Karpas-422 (cell line): ENCODE measurements around the gene ITIH4. TPM values are rescaled to one million over a fixed set of nuclear protein-coding genes. Genes with fewer than 3 reads are reported as not detected.

ENCODE experiments used
- DNase-seq: peaks from one replicate; pipeline ENCODE4 v3.0.0-alpha.2; 2015
- H2AFZ ChIP-seq: fragments of 200-600 bp; sonication (generic); 2 replicates; pipeline ENCODE4 v1.6.1; 2014; ENCODE audit warnings: antibody characterized with exemption, low read length, mixed read lengths
- H3K27ac ChIP-seq: fragments of 200-600 bp; sonication (generic); 2 replicates; pipeline ENCODE4 v1.5.1; 2014; ENCODE audit warnings: mild to moderate bottlenecking, low read length, moderate library complexity
- H3K27me3 ChIP-seq: fragments of 200-600 bp; sonication (generic); 2 replicates; pipeline ENCODE4 v1.6.1; 2014; ENCODE audit warnings: low read length, mixed read lengths
- H3K36me3 ChIP-seq: fragments of 200-600 bp; sonication (generic); 2 replicates; pipeline ENCODE4 v1.6.1; 2014; ENCODE audit warnings: low read length, mixed read lengths; ENCODE audit not compliant: insufficient read depth
- H3K4me1 ChIP-seq: fragments of 200-600 bp; sonication (generic); 2 replicates; pipeline ENCODE4 v1.6.1; 2014; ENCODE audit warnings: mild to moderate bottlenecking, low read length, mixed read lengths
- H3K4me2 ChIP-seq: fragments of 200-600 bp; sonication (generic); 2 replicates; pipeline ENCODE4 v1.6.1; 2014; ENCODE audit warnings: low read length, low read depth, mild to moderate bottlenecking; ENCODE audit not compliant: poor library complexity, severe bottlenecking
- H3K4me3 ChIP-seq: fragments of 200-600 bp; sonication (generic); 2 replicates; pipeline ENCODE4 v1.5.1; 2014; ENCODE audit warnings: mild to moderate bottlenecking, antibody characterized with exemption, low read length, mixed read lengths
- H3K79me2 ChIP-seq: fragments of 200-600 bp; sonication (generic); 2 replicates; pipeline ENCODE4 v1.6.1; 2014; ENCODE audit warnings: mild to moderate bottlenecking, low read length, mixed read lengths
- H3K9ac ChIP-seq: fragments of 200-600 bp; sonication (generic); 2 replicates; pipeline ENCODE4 v1.6.0; 2014; ENCODE audit warnings: low read length
- H3K9me2 ChIP-seq: fragments of 200-600 bp; sonication (generic), shearing (Covaris generic); replicated peaks from 2 replicates; pipeline ENCODE4 v1.6.0; 2014; ENCODE audit warnings: mild to moderate bottlenecking, low read length, moderate library complexity; ENCODE audit not compliant: insufficient read depth
- H3K9me3 ChIP-seq: fragments of 300-700, 200-600 bp; sonication (generic); 2 replicates; pipeline ENCODE4 v1.6.1; 2014; ENCODE audit warnings: low read length, mixed read lengths
- H4K20me1 ChIP-seq: fragments of 200-600 bp; sonication (generic); 2 replicates; pipeline ENCODE4 v1.6.1; 2014; ENCODE audit warnings: mild to moderate bottlenecking, antibody characterized with exemption, low read length, low read depth; ENCODE audit not compliant: insufficient read depth
- total RNA-seq: library from RNA; depleted of rRNA; stranded (reverse); fragments of >200 nt; shearing (Covaris generic); gene quantifications from 2 replicates; pipeline ENCODE4 v1.2.3, GENCODE V29; 2014; ENCODE audit warnings: low replicate concordance

The ITIH4 gene
- total RNA-seq, 1 experiment from 2014 or later: 11.1 TPM

- H3K27me3 ChIP-seq: no peaks in the 10 kb centered on the region
- no peaks in the 10 kb centered on the region for H3K79me2 ChIP-seq
- no peaks in the 10 kb centered on the region for H4K20me1 ChIP-seq
- H3K4me1 ChIP-seq: no peaks in the 10 kb centered on the region
- no peak overlapping the region for H2AFZ ChIP-seq
- H3K9me3 ChIP-seq: no peaks in the 10 kb centered on the region
- H3K9me2 ChIP-seq: no peaks in the 10 kb centered on the region
- H3K4me3 ChIP-seq: no peak overlapping the region
- no peaks in the 10 kb centered on the region for H3K36me3 ChIP-seq
- no peak overlapping the region for H3K9ac ChIP-seq
- H3K27ac ChIP-seq: no peak overlapping the region
- DNase-seq: no peak
- H3K4me2 ChIP-seq: no peak overlapping the region
These were observed 34.1 kb downstream of the ITIH4 start for GRCh38 chr3:52796411-52796810.

GRCh38 chr3:52795298-52795900 lies 35.1 kb downstream of the ITIH4 start:
- Histone ChIP-seq H3K79me2 (no peaks in the 10 kb centered on the region), H3K27me3 (no peaks in the 10 kb centered on the region), H3K9ac (no peak overlapping the region), H3K9me3 (no peaks in the 10 kb centered on the region), H3K4me3 (no peak overlapping the region), H4K20me1 (no peaks in the 10 kb centered on the region), H3K4me2 (no peak overlapping the region), H3K9me2 (no peaks in the 10 kb centered on the region), H3K27ac (no peak overlapping the region), H3K36me3 (no peaks in the 10 kb centered on the region), H2AFZ (no peak overlapping the region), H3K4me1 (no peaks in the 10 kb centered on the region)
- no peak for DNase-seq

GRCh38 chr3:52794612-52795099 lies 35.8 kb downstream of the ITIH4 start, which contains the start of gene ITIH3:
ITIH3 (plus strand) TSS chr3:52794796; CDS start chr3:52794804, 8 bp downstream.
- Histone ChIP-seq H3K9me2 (no peaks in the 10 kb centered on the region), H3K36me3 (no peaks in the 10 kb centered on the region), H3K4me3 (no peak within 1 kb of the TSS), H3K4me1 (no peaks in the 10 kb centered on the region), H3K9me3 (no peaks in the 10 kb centered on the region), H3K9ac (no peak within 1 kb of the TSS), H3K27ac (no peak within 1 kb of the TSS), H3K4me2 (no peak within 1 kb of the TSS), H3K27me3 (no peaks in the 10 kb centered on the region), H4K20me1 (no peaks in the 10 kb centered on the region), H2AFZ (no peak within 1 kb of the TSS), H3K79me2 (no peaks in the 10 kb centered on the region)
- DNase-seq: no peak

- H3K79me2 ChIP-seq: no peaks in the 10 kb centered on the region
- no peak overlapping the region for H3K4me2 ChIP-seq
- DNase-seq: no peak
- no peak overlapping the region for H3K27ac ChIP-seq
- no peak overlapping the region for H2AFZ ChIP-seq
- H3K9me2 ChIP-seq: no peaks in the 10 kb centered on the region
- no peaks in the 10 kb centered on the region for H3K9me3 ChIP-seq
- H3K4me1 ChIP-seq: no peaks in the 10 kb centered on the region
- no peaks in the 10 kb centered on the region for H3K27me3 ChIP-seq
- no peak overlapping the region for H3K4me3 ChIP-seq
- no peaks in the 10 kb centered on the region for H3K36me3 ChIP-seq
- H4K20me1 ChIP-seq: no peaks in the 10 kb centered on the region
- H3K9ac ChIP-seq: no peak overlapping the region
These were observed 36.5 kb downstream of the ITIH4 start for GRCh38 chr3:52793702-52794611.

- Histone ChIP-seq H3K9me2 (no peaks in the 10 kb centered on the region), H3K4me2 (no peak overlapping the region), H3K27ac (no peak overlapping the region), H3K36me3 (no peaks in the 10 kb centered on the region), H2AFZ (no peak overlapping the region), H3K27me3 (no peaks in the 10 kb centered on the region), H3K9ac (no peak overlapping the region), H4K20me1 (no peaks in the 10 kb centered on the region), H3K4me3 (no peak overlapping the region), H3K9me3 (no peaks in the 10 kb centered on the region), H3K79me2 (no peaks in the 10 kb centered on the region), H3K4me1 (no peaks in the 10 kb centered on the region)
- DNase-seq: no peak
These were observed 37.3 kb downstream of the ITIH4 start for GRCh38 chr3:52792961-52793695.

GRCh38 chr3:52792413-52792812 lies 38.1 kb downstream of the ITIH4 start:
- Histone ChIP-seq H3K36me3 (no peaks in the 10 kb centered on the region), H3K9me2 (no peaks in the 10 kb centered on the region), H3K27ac (no peak overlapping the region), H3K9me3 (no peaks in the 10 kb centered on the region), H3K9ac (no peak overlapping the region), H3K4me2 (no peak overlapping the region), H4K20me1 (no peaks in the 10 kb centered on the region), H3K4me3 (no peak overlapping the region), H3K27me3 (no peaks in the 10 kb centered on the region), H3K79me2 (no peaks in the 10 kb centered on the region), H3K4me1 (no peaks in the 10 kb centered on the region), H2AFZ (no peak overlapping the region)
- DNase-seq: no peak

GRCh38 chr3:52791928-52792327 lies 38.5 kb downstream of the ITIH4 start:
- no peak for DNase-seq
- Histone ChIP-seq H3K9me3 (no peaks in the 10 kb centered on the region), H3K4me3 (no peak overlapping the region), H4K20me1 (no peaks in the 10 kb centered on the region), H3K9ac (no peak overlapping the region), H2AFZ (no peak overlapping the region), H3K4me1 (no peaks in the 10 kb centered on the region), H3K79me2 (no peaks in the 10 kb centered on the region), H3K4me2 (no peak overlapping the region), H3K27me3 (no peaks in the 10 kb centered on the region), H3K27ac (no peak overlapping the region), H3K36me3 (no peaks in the 10 kb centered on the region), H3K9me2 (no peaks in the 10 kb centered on the region)

GRCh38 chr3:52791366-52791765 lies 39.1 kb downstream of the ITIH4 start:
- no peak for DNase-seq
- no peak overlapping the region for H3K9ac ChIP-seq
- no peaks in the 10 kb centered on the region for H3K9me2 ChIP-seq
- no peak overlapping the region for H3K4me3 ChIP-seq
- H3K4me2 ChIP-seq: no peak overlapping the region
- H3K36me3 ChIP-seq: no peaks in the 10 kb centered on the region
- H3K9me3 ChIP-seq: no peaks in the 10 kb centered on the region
- H4K20me1 ChIP-seq: no peaks in the 10 kb centered on the region
- no peaks in the 10 kb centered on the region for H3K79me2 ChIP-seq
- H3K4me1 ChIP-seq: no peaks in the 10 kb centered on the region
- H2AFZ ChIP-seq: no peak overlapping the region
- H3K27ac ChIP-seq: no peak overlapping the region
- no peaks in the 10 kb centered on the region for H3K27me3 ChIP-seq
